ENCODE measurements around the gene PMM2.

Gene PMM2

GRCh38 chr16:8853150-8853549 is 55.5 kb downstream of the PMM2 start:
- no peak for DNase-seq

GRCh38 chr16:8853611-8854010 is 56.0 kb downstream of the PMM2 start:
- no peak for DNase-seq

GRCh38 chr16:8854298-8854948 is 56.8 kb downstream of the PMM2 start:
- DNase-seq = no peak

- DNase-seq = no peak
These were observed 57.6 kb downstream of the PMM2 start for GRCh38 chr16:8855051-8855786.

- DNase-seq = no peak
These were observed 58.3 kb downstream of the PMM2 start for GRCh38 chr16:8855972-8856371.

- DNase-seq = no peak
These were observed 61.6 kb downstream of the PMM2 start for GRCh38 chr16:8858994-8859912.

GRCh38 chr16:8859913-8860881 is 62.6 kb downstream of the PMM2 start:
- DNase-seq = no peak

- no peak for DNase-seq
These were observed 64.1 kb downstream of the PMM2 start for GRCh38 chr16:8861563-8862308.

- no peak for DNase-seq
These were observed 64.9 kb downstream of the PMM2 start for GRCh38 chr16:8862309-8863130.

- DNase-seq = no peak
These were observed 66.2 kb downstream of the PMM2 start for GRCh38 chr16:8863594-8864424.

GRCh38 chr16:8864480-8865110 is 67.0 kb downstream of the PMM2 start:
- DNase-seq = no peak

GRCh38 chr16:8865145-8865882 is 67.7 kb downstream of the PMM2 start:
- DNase-seq = no peak

- DNase-seq = no peak
These were observed 68.7 kb downstream of the PMM2 start for GRCh38 chr16:8866118-8866883.

- no peak for DNase-seq
These were observed 69.2 kb downstream of the PMM2 start for GRCh38 chr16:8866884-8867215.

GRCh38 chr16:8867216-8867931 is 69.7 kb downstream of the PMM2 start:
- no peak for DNase-seq

GRCh38 chr16:8867932-8868415 is 70.3 kb downstream of the PMM2 start:
- DNase-seq = no peak
